HG03439 (cell line): ENCODE results near the gene CASKIN1.

ENCODE experiments used
- ATAC-seq: cut with Tn5 transposase; IDR thresholded peaks from one replicate; pipeline ENCODE4 v1.9.1; 2021; ENCODE audit warnings: mild to moderate bottlenecking, moderate library complexity; ENCODE audit not compliant: unreplicated experiment

The CASKIN1 gene

GRCh38 chr16:2161911-2162310, 34.5 kb downstream of the CASKIN1 start:
- ATAC-seq = no peak

DNA sequence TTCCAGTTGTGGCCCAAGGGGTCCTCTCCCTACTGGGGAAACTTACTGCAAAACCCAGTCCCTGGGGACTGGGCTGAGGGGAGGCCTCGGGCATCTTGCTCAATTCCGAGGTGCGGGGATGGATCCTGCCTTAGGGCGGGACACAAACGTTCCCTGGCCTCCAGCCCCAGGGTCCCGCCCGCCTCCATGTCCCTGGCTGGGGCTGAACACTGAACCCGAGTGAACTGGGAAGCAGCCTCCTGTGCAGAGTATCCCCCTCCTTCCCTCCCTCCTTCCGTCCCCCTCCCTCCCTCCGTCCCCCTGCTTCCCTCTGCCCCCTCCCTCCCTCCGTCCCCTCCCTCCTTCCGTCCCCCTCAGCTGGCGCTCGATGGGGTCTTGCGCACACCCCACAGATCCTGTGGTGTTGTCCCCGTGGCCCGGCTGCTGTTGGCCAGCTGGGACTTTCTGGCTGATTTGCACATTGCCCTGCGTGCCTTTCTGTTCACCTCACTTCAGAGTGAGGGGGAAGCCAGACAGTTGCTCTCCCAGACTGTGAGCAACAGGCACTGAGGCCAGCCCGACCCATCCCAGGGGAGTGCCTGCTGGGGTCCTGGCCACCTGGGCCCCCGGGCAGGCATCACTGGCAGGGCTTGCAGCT, 35.4 kb downstream of the CASKIN1 start:
- no peak for ATAC-seq

DNA sequence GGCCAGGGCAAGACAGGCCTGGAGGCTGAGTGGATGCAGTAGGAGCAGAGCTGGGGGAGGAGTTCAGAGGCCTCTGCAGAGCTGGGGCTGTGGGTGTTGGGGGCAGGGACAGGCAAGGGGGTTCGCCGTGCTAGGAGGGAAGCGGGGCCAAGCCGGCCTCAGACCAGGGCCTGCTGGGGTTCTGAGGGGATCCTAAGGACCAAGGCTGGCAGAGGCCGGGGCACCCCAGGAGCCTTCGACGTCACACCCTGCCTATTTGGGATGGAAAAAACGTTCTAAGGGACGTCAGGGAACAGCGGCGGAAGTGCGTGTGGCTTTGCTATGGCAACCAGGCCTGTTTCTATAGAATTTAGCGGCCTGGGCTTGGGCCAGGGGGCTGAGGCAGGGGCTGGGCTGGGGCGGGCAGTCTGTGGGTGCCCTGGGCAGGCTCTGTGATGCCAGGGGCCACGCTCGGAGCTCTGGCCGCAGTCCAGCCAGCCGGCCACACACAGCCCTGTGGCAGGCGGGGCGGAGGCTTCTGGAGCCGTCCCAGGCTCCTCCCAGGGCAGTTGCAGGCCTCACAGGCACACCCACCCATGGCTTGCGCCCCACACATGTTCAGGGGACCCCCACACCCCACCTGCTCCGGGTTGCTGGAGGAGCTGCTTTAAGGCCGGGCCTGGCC, 37.1 kb downstream of the CASKIN1 start:
- no peak for ATAC-seq

GRCh38 chr16:2158262-2158638, 38.2 kb downstream of the CASKIN1 start:
- ATAC-seq = no peak

GRCh38 chr16:2157480-2158261, 38.7 kb downstream of the CASKIN1 start:
- ATAC-seq = no peak

GRCh38 chr16:2156849-2157224, 39.6 kb downstream of the CASKIN1 start:
- ATAC-seq = no peak

DNA sequence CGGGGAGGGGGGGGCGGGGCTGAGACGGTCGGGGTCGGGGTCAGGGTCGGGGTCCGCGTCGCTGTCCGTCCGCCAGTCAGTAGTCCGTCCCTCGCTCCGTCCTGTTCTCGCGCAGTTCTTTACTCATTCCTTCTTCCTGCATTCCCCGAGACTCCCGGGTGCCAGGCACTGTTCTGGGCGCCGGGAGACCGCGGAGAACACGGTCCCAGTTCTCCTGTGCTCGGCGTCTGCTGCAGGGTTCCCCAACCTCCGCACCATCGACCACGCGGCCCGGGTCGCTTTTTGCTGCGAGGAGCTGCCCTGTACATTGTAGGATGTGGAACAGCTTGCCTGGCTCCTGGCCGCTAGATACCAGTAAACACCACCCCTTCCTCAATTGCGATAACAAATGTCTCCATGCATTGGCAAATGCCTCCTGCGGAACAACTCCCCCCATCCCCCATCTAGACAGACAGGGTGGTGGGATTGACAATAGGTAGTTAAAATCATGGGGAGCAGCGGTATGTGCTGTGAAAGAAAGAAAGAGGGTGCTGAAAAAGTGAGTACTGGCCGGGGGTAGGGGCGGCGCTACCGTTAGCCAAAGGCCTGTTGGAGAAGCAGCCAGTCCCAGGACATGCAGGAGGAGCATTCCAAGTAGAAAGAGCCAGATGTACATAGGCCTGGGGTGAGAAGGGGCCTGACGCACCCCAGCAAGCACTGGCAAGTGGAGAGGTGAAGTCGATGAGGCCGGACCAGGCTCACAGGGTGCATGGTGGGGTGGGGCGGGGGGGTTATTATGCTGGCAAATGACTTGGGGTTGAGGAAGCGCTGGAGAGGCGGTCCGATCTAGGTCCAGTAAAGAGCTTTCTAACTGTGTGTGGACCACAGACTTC, 40.2 kb downstream of the CASKIN1 start:
- ATAC-seq = no peak

- ATAC-seq = peak; percentile 83
Measured at GRCh38 chr16:2155091-2155950, 41.1 kb downstream of the CASKIN1 start, which contains the start of gene TRAF7. TRAF7 (plus strand) TSS chr16:2155782; CDS start chr16:2163921, 8,139 bp downstream.

GRCh38 chr16:2154533-2155090, 41.8 kb downstream of the CASKIN1 start:
- no peak for ATAC-seq

DNA sequence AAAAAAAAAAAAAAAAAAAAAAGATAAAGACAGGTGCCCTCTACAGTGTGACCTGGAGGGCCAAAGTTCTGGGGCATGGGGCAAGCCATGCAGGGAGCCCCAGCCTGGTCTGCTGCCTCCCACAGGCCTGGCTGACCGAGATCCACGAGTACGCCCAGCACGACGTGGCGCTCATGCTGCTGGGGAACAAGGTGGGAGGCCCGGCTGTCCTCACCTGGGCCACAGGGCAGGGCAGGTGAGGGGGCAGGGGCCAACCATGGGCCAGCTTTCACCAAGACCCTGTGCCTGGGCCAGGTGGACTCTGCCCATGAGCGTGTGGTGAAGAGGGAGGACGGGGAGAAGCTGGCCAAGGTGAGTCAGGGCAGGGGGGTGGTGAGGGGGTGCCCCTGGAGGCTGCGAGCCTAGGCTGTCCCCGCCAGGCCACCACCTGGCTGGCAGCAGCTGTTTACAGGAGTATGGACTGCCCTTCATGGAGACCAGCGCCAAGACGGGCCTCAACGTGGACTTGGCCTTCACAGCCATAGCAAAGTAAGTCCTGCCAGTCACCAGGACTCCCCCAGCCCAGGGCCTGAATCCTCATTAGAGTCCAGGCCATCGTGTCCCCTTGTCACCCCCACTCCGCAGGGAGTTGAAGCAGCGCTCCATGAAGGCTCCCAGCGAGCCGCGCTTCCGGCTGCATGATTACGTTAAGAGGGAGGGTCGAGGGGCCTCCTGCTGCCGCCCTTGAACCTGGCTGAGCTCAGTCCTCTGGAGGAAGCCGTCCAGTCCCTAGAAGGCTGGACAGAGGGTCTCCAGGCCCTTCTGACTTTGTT, 43.5 kb downstream of the CASKIN1 start:
- ATAC-seq = no peak

DNA sequence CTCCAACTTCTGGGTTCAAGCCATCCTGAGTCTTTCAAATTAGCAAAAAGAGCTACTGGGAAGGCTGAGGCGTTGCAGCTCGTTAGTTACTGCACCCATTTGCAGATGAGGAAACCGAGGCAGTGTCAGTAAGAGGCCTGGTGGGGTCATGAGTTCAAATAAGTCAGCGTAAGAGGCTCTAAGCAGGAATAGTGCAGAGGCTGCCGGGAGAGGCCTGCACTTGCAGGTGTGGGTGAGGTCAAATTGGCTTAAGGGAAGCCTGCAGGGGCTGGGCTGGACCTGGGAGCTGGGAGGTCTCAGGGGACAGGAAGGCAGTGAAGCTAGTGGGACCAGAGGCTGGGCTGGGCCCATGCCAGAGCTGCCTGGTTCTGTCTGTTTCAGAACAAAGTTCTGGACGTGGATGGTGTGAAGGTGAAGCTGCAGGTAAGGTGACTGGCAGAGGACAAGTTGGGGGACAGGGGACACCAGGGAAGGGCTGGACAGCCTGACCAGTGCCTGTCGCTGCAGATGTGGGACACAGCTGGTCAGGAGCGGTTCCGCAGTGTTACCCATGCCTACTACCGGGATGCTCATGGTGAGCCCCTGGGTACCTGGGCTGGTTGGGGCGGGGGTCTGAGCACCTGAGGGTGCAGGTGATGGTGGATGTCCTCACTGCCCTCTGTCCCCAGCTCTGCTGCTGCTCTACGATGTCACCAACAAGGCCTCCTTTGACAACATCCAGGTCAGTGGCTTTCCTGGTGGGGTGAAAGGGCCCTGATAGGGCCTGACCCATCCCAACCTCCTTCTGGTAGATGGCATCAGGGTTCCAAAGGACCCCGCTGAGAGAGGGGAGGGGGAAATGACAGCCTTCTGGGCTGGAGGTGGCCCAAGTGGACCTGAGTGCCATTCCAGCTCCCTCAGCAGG, 45.0 kb downstream of the CASKIN1 start:
- ATAC-seq = no peak

- ATAC-seq = no peak
Measured at GRCh38 chr16:2150418-2151187, 45.8 kb downstream of the CASKIN1 start.

GRCh38 chr16:2149630-2150417, 46.6 kb downstream of the CASKIN1 start:
- no peak for ATAC-seq

GRCh38 chr16:2148714-2149629, 47.4 kb downstream of the CASKIN1 start:
- no peak for ATAC-seq

- no peak for ATAC-seq
Measured at GRCh38 chr16:2147981-2148671, 48.3 kb downstream of the CASKIN1 start, which contains the start of gene RAB26. RAB26 (plus strand) TSS chr16:2148625; CDS start chr16:2148784, 159 bp downstream.
